Stimulated activated CD4-positive, alpha-beta T cell treated with anti-CD3 and anti-CD28 coated beads, Interleukin-4, amount 100 ng/mL, for 1 hour (primary cell): Measurements from ENCODE around the gene AIFM1.

Experiments
- DNase-seq: peaks from one replicate; pipeline ENCODE4 v3.0.0-alpha.2; 2020

AIFM1 gene

GRCh38 chrX:130165703-130166502, at the start of gene AIFM1:
TSS of gene AIFM1 (minus strand) at chrX:130165841. CDS start at chrX:130165656, 185 bp downstream.
- peak; percentile 84 for DNase-seq

GRCh38 chrX:130213376-130213775, 47.7 kb upstream of the AIFM1 start:
- no peak for DNase-seq

GRCh38 chrX:130212371-130212770, 46.7 kb upstream of the AIFM1 start:
- no peak for DNase-seq

GRCh38 chrX:130211415-130212186, 46.0 kb upstream of the AIFM1 start:
- DNase-seq = no peak

- DNase-seq = no peak
Observed at GRCh38 chrX:130204647-130205046, 39.0 kb upstream of the AIFM1 start.

GRCh38 chrX:130197464-130197863, 31.8 kb upstream of the AIFM1 start:
- no peak for DNase-seq

GRCh38 chrX:130196466-130196865, 30.8 kb upstream of the AIFM1 start:
- DNase-seq = no peak

GRCh38 chrX:130190801-130191200, 25.2 kb upstream of the AIFM1 start:
- DNase-seq = no peak

GRCh38 chrX:130186651-130187050, 21.0 kb upstream of the AIFM1 start:
- DNase-seq = no peak

GRCh38 chrX:130184857-130185256, 19.2 kb upstream of the AIFM1 start:
- no peak for DNase-seq

- DNase-seq = no peak
Observed at GRCh38 chrX:130184168-130184567, 18.5 kb upstream of the AIFM1 start.

GRCh38 chrX:130179579-130180215, 14.1 kb upstream of the AIFM1 start:
- no peak for DNase-seq

- DNase-seq = no peak
Observed at GRCh38 chrX:130179170-130179569, 13.5 kb upstream of the AIFM1 start.

- no peak for DNase-seq
Observed at GRCh38 chrX:130176942-130177341, 11.3 kb upstream of the AIFM1 start.

- DNase-seq = no peak
Observed at GRCh38 chrX:130176354-130176776, 10.7 kb upstream of the AIFM1 start.

- no peak for DNase-seq
Observed at GRCh38 chrX:130174937-130175336, 9.3 kb upstream of the AIFM1 start.

GRCh38 chrX:130174045-130174704, 8.5 kb upstream of the AIFM1 start:
- DNase-seq = no peak

- peak; percentile 4 for DNase-seq
Observed at GRCh38 chrX:130173190-130173895, 7.7 kb upstream of the AIFM1 start.

- DNase-seq = no peak
Observed at GRCh38 chrX:130172127-130172845, 6.6 kb upstream of the AIFM1 start.

GRCh38 chrX:130171446-130172126, 5.9 kb upstream of the AIFM1 start, which contains the start of gene RAB33A:
TSS of gene RAB33A (plus strand) at chrX:130171962. CDS start at chrX:130172063, 101 bp downstream.
- DNase-seq = peak; percentile 40
